GM18498 (cell line): ENCODE results near the gene ANAPC16.
"Not testable (repeated sequence)": the region's sequence is repeated elsewhere in the genome, so short reads cannot be mapped to it uniquely, and the experiment has no call there.

Experiments used
- ATAC-seq: cut with Tn5 transposase; IDR thresholded peaks from one replicate; pipeline ENCODE4 v1.9.1; 2021; ENCODE audit warnings: mild to moderate bottlenecking, moderate library complexity; ENCODE audit not compliant: unreplicated experiment

Gene ANAPC16

GRCh38 chr10:72215611-72216549, at the start of gene ANAPC16, which contains the start of gene ASCC1:
Gene ANAPC16, plus strand, starts transcription at chr10:72216012. Its CDS starts 7,903 bp downstream, at chr10:72223915.
Gene ASCC1, minus strand, starts transcription at chr10:72216276. Its CDS starts 2,978 bp downstream, at chr10:72213298.
- peak; percentile 85 for ATAC-seq

- no peak for ATAC-seq
These were observed 48.7 kb upstream of the ANAPC16 start for GRCh38 chr10:72167118-72167517.

- ATAC-seq = no peak
These were observed 45.5 kb upstream of the ANAPC16 start for GRCh38 chr10:72170263-72170662.

- ATAC-seq = no peak
These were observed 45.1 kb upstream of the ANAPC16 start for GRCh38 chr10:72170733-72171132.

GRCh38 chr10:72171175-72171630, 44.6 kb upstream of the ANAPC16 start:
- no peak for ATAC-seq

GRCh38 chr10:72173262-72173618, 42.6 kb upstream of the ANAPC16 start:
- ATAC-seq = no peak

GRCh38 chr10:72173619-72174296, 42.1 kb upstream of the ANAPC16 start:
- ATAC-seq = no peak

GRCh38 chr10:72174297-72174662, 41.5 kb upstream of the ANAPC16 start:
- ATAC-seq = no peak

GRCh38 chr10:72175149-72175548, 40.7 kb upstream of the ANAPC16 start:
- ATAC-seq = no peak

- no peak for ATAC-seq
These were observed 39.1 kb upstream of the ANAPC16 start for GRCh38 chr10:72176701-72177100.

- ATAC-seq = no peak
These were observed 38.4 kb upstream of the ANAPC16 start for GRCh38 chr10:72177454-72177853.

GRCh38 chr10:72184156-72184555, 31.7 kb upstream of the ANAPC16 start:
- no peak for ATAC-seq

- ATAC-seq = no peak
These were observed 29.4 kb upstream of the ANAPC16 start for GRCh38 chr10:72186258-72186981.

GRCh38 chr10:72186982-72187330, 28.9 kb upstream of the ANAPC16 start:
- ATAC-seq = no peak

GRCh38 chr10:72194949-72195348, 20.9 kb upstream of the ANAPC16 start:
- no peak for ATAC-seq

GRCh38 chr10:72200883-72201282, 14.9 kb upstream of the ANAPC16 start:
- ATAC-seq = no peak

GRCh38 chr10:72201293-72201692, 14.5 kb upstream of the ANAPC16 start:
- no peak for ATAC-seq

GRCh38 chr10:72204296-72204695, 11.5 kb upstream of the ANAPC16 start:
- no peak for ATAC-seq

- ATAC-seq = no peak
These were observed 11.1 kb upstream of the ANAPC16 start for GRCh38 chr10:72204724-72205123.

GRCh38 chr10:72206511-72207229, 9.1 kb upstream of the ANAPC16 start:
- no peak for ATAC-seq

GRCh38 chr10:72208526-72208925, 7.3 kb upstream of the ANAPC16 start:
- not testable (repeated sequence) for ATAC-seq
